HG02943 (cell line): ENCODE data around the gene GEMIN5.

ENCODE experiments used
- ATAC-seq: cut with Tn5 transposase; IDR thresholded peaks from one replicate; pipeline ENCODE4 v1.9.1; 2021; ENCODE audit warnings: mild to moderate bottlenecking, low read depth, moderate library complexity; ENCODE audit not compliant: unreplicated experiment

Gene GEMIN5

GRCh38 chr5:154850255-154851062, 87.6 kb downstream of the GEMIN5 start, which contains the start of gene FAXDC2:
FAXDC2 (minus strand) TSS chr5:154850603; CDS start chr5:154838178, 12,425 bp downstream.
- ATAC-seq: no peak

- ATAC-seq: no peak
Observed at GRCh38 chr5:154849791-154850201, 88.2 kb downstream of the GEMIN5 start.

GRCh38 chr5:154849264-154849785, 88.7 kb downstream of the GEMIN5 start:
- ATAC-seq: no peak

DNA sequence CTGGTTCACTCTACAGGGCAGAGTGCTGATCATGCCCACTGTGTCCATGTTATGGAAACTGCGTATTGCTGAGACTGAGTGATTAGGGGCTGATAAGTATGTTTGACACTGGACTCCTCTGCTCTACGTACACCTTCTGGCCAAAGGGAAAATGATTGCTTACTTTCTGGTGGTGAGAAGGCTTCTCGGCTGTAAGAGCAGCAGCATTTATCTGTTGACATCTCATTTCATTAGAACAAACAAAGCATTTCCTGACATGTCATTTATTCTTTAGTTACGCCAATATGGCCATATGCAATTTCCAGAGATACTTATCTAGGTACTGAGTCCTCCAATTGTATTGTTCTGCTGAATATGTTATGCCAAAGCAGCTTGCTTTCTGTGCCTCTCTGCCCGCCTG, 93.2 kb downstream of the GEMIN5 start:
- ATAC-seq: no peak

GRCh38 chr5:154842689-154843530, 95.1 kb downstream of the GEMIN5 start:
- no peak for ATAC-seq

GRCh38 chr5:154841273-154841661, 96.7 kb downstream of the GEMIN5 start:
- ATAC-seq: no peak

GRCh38 chr5:154840435-154841272, 97.4 kb downstream of the GEMIN5 start:
- ATAC-seq: no peak
